HG03565 (cell line): ENCODE measurements around the gene NME5.
"Not testable (repeated sequence)": the region's sequence is repeated elsewhere in the genome, so short reads cannot be mapped to it uniquely, and the experiment has no call there.

Experiments used
- ATAC-seq: cut with Tn5 transposase; IDR thresholded peaks from one replicate; pipeline ENCODE4 v1.9.1; 2021; ENCODE audit warnings: mild to moderate bottlenecking, moderate library complexity; ENCODE audit not compliant: unreplicated experiment

Gene NME5

DNA sequence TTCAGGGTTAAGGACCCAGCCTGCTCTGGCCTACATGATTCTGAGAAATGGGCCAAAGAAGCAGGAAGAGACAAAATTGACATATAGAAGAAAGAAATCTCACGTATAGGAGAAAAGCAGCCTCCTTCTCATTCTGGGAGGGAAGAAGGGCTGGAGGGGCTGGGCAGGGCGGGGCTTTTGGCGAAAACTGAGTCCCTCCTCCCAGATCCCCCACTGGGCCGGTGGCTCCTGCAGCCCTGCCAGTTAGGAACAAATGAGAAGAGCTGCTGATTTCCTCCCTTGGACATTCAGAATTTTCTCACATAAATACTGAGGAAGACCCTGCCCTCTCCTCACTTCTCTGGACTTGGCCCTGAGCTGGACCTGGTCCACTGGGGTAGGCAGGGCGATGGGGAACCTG lies 55.5 kb downstream of the NME5 start, which contains the start of gene WNT8A:
WNT8A (plus strand) TSS at position 332 of the 400 bp plus-strand sequence. CDS start 95 bp downstream, outside the sequence.
- no peak for ATAC-seq

DNA sequence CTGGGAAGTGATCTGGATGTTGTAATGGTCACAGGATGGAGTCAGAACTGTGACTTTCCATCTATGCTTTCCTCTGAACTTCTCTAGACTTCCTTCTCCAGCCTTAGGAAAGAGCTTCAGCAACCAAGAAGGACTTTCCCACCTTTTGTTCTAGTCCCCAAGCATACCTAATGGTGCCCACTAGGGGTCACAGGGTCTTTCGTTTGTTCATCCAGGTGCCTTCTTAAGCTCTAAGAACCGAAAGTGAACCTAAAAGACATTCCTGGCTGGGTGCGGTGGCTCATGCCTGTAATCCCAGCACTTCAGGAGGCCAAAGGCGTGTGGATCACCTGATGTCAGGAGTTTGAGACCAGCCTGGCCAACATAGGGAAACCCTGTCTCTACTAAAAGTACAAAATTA lies 57.2 kb downstream of the NME5 start:
- ATAC-seq, result no peak

DNA sequence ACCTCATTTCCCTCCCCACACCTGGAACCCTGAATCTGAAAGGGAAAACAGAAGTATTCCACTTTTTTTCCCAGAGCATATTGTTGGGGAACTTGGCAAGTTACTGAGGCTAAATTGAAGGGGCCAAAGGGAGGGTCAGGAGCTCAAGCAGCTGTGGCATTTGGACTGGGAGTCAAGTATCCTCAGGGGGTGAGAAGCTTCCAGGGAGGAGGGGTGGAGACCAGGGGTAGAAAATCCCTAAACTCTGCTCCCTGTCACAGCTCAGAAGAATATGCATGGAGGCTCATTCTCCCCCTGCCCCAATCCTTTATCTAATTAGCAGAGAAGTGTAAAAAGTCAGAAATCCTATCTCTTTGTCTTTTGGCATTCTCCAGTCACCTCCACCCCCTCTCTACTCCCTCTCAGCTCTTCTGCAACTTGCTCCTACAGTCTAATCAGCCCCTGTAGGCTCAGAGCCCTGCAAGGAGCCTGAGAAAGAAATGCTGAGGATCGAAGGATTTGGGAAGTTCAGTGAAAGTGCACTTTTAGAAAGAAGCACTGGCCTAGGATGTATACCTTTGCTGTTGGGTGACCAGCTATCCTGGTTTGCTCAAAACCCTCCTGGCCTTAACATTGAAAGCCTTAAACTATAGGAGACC lies 61.1 kb downstream of the NME5 start:
- ATAC-seq, result no peak

DNA sequence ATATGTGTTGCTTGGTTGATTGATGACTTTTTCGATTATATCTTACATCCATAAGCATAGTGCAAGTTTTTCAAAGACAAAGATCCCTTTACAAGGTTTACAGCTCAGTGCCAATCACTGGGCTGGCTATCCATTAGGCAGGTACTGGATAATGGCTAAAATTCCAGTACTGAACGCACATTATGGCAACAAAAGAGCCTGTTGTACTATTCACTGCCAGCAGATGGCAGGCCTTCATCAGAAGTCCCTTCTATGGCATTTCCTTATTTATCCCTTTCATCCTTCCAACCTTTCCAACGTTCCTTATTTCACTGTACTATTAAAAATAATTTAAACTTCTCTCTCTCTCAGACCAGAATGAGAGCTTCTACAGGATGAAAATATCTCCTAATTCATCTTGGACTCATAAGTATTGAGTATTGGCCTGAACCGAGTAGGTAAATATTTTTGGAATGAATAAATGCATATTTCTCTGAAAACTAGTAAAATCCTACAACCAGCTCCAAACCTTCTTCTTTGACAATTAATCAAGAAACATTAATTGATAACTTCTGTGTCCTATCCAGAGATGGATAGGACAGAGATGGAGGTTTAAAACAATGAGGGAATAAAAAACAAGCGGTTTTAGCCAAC lies 62.0 kb downstream of the NME5 start:
- ATAC-seq, result no peak

DNA sequence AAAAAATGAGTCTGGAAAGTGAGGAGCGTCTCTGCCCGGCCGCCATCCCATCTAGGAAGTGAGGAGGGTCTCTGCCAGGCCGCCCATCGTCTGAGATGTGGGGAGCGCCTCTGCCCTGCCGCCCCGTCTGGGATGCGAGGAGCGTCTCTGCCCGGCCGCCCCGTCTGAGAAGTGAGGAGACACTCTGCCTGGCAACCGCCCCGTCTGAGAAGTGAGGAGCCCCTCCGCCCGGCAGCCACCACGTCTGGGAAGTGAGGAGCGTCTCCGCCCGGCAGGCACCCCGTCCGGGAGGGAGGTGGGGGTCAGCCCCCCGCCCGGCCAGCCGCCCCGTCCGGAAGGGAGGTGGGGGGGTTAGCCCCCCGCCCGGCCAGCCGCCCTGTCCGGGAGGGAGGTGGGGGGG lies 69.2 kb downstream of the NME5 start:
- not testable (repeated sequence) for ATAC-seq

DNA sequence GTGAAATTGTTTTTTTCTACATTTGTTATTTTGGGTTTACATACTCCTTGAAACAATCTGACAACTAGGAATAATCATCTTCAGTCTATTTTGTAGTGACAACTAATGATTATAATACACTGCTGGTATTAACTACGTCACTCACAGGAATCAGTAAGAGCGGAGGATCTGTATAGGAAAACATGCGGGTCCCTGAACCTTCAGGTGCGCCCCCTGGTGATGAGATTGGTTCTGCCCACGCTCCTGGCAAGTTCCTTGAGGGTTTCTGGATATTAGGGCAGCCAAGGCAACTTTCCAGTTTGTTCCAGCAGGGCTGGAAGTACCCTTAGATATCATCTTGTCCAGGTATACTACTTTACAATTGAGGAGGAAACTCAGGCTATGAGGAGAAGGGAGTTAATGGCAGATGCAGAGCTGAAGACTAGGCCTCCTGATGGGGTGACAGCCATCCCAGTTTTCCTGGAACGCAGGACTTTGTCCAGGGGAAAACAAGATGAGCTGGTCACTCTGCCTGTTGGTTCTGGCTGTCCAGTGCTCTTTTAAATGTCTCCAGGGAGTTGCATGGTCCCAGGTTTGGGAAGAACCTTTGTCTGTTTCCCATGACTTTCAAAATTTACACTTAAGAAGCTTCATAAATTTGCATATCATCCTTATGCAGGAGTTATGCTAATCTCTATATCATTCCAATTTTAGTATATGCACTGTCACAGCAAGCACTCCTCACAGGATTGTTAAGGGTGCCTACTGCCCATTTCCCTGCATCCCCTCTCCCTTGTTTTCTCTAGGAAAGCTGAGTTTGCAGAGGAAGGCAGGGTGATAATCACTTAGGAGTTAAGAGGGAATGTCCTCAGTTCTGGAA lies 70.3 kb downstream of the NME5 start:
- no peak for ATAC-seq

DNA sequence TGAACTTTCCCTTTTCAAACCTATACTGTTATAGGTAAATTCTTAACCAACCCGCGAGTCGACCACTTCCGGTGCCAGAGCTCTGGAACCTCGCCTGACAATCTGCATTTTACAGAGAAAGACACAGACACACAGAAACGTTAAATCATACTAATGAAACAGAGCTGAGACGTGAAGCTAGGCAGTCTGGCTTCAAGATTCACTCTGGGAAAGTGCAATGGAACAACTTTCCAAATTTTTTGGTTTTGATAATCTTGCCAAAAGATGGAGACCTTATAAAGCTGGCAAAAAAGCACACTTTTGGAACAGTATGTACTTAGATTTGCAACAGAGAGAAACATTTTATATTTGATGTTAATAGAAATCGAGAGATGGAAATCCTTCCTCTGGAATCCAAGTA lies 71.3 kb downstream of the NME5 start:
- ATAC-seq, result no peak
